Thyroid gland (tissue), 4 donors: ENCODE measurements around the gene GAPVD1. TPM values are rescaled to one million over a fixed set of nuclear protein-coding genes. Genes with fewer than 3 reads are reported as not detected.
A peak's percentile ranks its signal among the peaks of the same experiment; 100 is the strongest.
"Not testable (repeated sequence)": the region's sequence is repeated elsewhere in the genome, so short reads cannot be mapped to it uniquely, and the experiment has no call there.

Source experiments
- DNase-seq, 2 donors: peaks; one replicate each; pipeline ENCODE4 v3.0.0-alpha.2; 2019
- H3K27ac ChIP-seq, 3 donors: fragments of 200-600 bp; sonication (generic); 1 replicate in 2 of 3; 2 replicates in 1 of 3; pipeline ENCODE4 v1.5.1; 2016 to 2019; ENCODE audit warnings: mild to moderate bottlenecking in 1 of 3, moderate library complexity in 1 of 3
- H3K27me3 ChIP-seq: fragments of 200-600 bp; sonication (generic); one replicate; pipeline ENCODE4 v1.5.1; 2019
- H3K36me3 ChIP-seq, 2 donors: fragments of 200-600 bp; sonication (generic); one replicate each; pipeline ENCODE4 v1.5.1; 2016 to 2019
- H3K4me1 ChIP-seq, 2 donors: fragments of 200-600 bp; sonication (generic); one replicate each; pipeline ENCODE4 v1.5.1; 2017 to 2019
- H3K4me3 ChIP-seq, 3 donors: fragments of 200-600 bp; sonication (generic); replicated peaks in 1 of 3; 1 replicate in 2 of 3; 2 replicates in 1 of 3; pipeline ENCODE4 v1.5.1; 2016; ENCODE audit warnings: mild to moderate bottlenecking in 1 of 3
- H3K9me3 ChIP-seq: fragments of 200-600 bp; sonication (generic); one replicate; pipeline ENCODE4 v1.5.1; 2017
- POLR2A ChIP-seq, 2 donors: fragments of 450-650 bp; IDR thresholded peaks; one replicate each; pipeline ENCODE4 v1.6.1; 2017; ENCODE audit warnings: antibody characterized with exemption in 2 of 2, mild to moderate bottlenecking in 2 of 2, moderate library complexity in 1 of 2
- WGBS, 2 donors: methylation state at CpG; one replicate each; pipeline ENCODE4 v1.1.5; 2017; 5-methylcytosine and 5-hydroxymethylcytosine counted together
- intact Hi-C: fragments of 100-400 bp; cut with DNase I; formaldehyde crosslinking; loops from one replicate; pipeline ENCODE4 v1.15.1; 2023
- total RNA-seq, 4 donors: library from RNA; depleted of rRNA; stranded (reverse); fragments of >200 nt; gene quantifications; one replicate each; pipeline ENCODE4 v1.2.3, GENCODE V29; 2016
- TF ChIP-seq, protein P1 (sequence below), 6 experiments: fragments of 200-600 bp in 3 of 6; fragments of 450-650 bp in 3 of 6; sonication (generic) in 3 of 6; IDR thresholded peaks; one replicate each; pipeline ENCODE4 v1.5.1; 2016 to 2019; ENCODE audit warnings: antibody characterized with exemption in 6 of 6, mild to moderate bottlenecking in 2 of 6, inconsistent platforms in 1 of 6, moderate library complexity in 1 of 6

Gene GAPVD1
- total RNA-seq, 4 donors from 2014 or later = 92.6 to 140 (median 104) TPM

- TF ChIP-seq POLR2A (IDR thresholded peaks at IDR 0.05) = no peak
- TF ChIP-seq, protein P1, sequence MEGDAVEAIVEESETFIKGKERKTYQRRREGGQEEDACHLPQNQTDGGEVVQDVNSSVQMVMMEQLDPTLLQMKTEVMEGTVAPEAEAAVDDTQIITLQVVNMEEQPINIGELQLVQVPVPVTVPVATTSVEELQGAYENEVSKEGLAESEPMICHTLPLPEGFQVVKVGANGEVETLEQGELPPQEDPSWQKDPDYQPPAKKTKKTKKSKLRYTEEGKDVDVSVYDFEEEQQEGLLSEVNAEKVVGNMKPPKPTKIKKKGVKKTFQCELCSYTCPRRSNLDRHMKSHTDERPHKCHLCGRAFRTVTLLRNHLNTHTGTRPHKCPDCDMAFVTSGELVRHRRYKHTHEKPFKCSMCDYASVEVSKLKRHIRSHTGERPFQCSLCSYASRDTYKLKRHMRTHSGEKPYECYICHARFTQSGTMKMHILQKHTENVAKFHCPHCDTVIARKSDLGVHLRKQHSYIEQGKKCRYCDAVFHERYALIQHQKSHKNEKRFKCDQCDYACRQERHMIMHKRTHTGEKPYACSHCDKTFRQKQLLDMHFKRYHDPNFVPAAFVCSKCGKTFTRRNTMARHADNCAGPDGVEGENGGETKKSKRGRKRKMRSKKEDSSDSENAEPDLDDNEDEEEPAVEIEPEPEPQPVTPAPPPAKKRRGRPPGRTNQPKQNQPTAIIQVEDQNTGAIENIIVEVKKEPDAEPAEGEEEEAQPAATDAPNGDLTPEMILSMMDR (IDR thresholded peaks at IDR 0.05) = no peak
- WGBS, 2 donors = 92 to 96% methylated on average over 6 of the region's 6 CpGs
- no peak overlapping the region for H3K4me3 ChIP-seq
- H3K4me1 ChIP-seq = no peaks in the 10 kb centered on the region
- no peak for DNase-seq
- H3K27ac ChIP-seq = no peak overlapping the region
- no peaks in the 10 kb centered on the region for H3K36me3 ChIP-seq
- intact Hi-C loops = no loop called here
- H3K9me3 ChIP-seq = no peaks in the 10 kb centered on the region
- H3K27me3 ChIP-seq = no peaks in the 10 kb centered on the region
Measured at GRCh38 chr9:125227761-125228160, 33.9 kb upstream of the GAPVD1 start.

- TF ChIP-seq, protein P1 (IDR thresholded peaks at IDR 0.05) = no peak
- no peak for TF ChIP-seq POLR2A (IDR thresholded peaks at IDR 0.05)
- Histone ChIP-seq H3K4me3 (no peak overlapping the region), H3K4me1 (peaks cover 30 to 41% of the 10 kb centered on the region in 2 donors), H3K27ac (no peak overlapping the region), H3K27me3 (no peaks in the 10 kb centered on the region), H3K36me3 (peaks cover 31 to 38% of the 10 kb centered on the region in 2 donors), H3K9me3 (no peaks in the 10 kb centered on the region)
- intact Hi-C loops = no loop called here
- WGBS, 2 donors = 72 to 74% methylated on average over 3 of the region's 3 CpGs
- no peak for DNase-seq
Measured at GRCh38 chr9:125233678-125234077, 27.9 kb upstream of the GAPVD1 start.

- H3K36me3 ChIP-seq = peaks cover 35 to 42% of the 10 kb centered on the region in 2 donors
- H3K27ac ChIP-seq = not testable (repeated sequence)
Measured at GRCh38 chr9:125234099-125234498, 27.5 kb upstream of the GAPVD1 start.

DNA sequence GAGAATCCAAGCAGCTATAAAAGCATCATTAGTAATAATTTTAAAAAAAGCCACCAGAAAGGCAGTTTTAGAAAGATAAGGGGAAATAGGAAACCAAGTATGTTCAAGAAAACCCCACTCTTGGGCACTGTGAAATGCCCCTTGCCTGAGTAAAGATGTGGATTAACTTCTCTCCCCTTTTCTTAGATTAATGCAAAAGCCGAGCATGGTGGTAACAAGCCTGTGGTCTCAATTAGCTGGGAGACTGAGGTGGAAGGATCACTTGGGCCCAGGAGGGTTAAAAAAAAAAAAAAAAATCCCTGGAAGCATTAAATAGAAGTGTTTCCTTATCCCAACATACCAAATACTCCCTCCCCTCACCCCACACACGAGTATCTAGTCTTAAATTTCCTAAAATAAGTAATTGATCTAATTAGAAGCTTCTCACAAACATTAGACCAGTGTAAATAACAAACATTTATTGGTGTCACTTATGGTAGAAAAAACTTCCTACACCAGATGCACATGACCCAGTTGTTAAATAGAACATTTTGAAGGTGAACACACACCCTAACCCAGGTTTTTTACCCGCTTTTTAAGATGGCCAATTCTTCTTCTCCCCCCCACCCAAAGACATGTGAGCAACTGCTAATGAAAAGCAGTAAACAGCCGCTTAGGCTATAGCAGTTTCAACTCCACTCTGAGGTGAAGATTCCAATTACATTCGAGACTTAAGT lies 25.7 kb upstream of the GAPVD1 start:
- H3K36me3 ChIP-seq = peaks cover 42 to 51% of the 10 kb centered on the region in 2 donors
- intact Hi-C loops = no loop called here
- H3K27me3 ChIP-seq = no peaks in the 10 kb centered on the region

More at GRCh38 chr9:125234099-125234498, 27.5 kb upstream of the GAPVD1 start:
- 92 to 93% methylated on average over 8 of the region's 8 CpGs for WGBS, 2 donors
- DNase-seq, H3K4me3 ChIP-seq, intact Hi-C loops, H3K9me3 ChIP-seq, H3K27me3 ChIP-seq: not testable (repeated sequence)
- peaks cover 30 to 45% of the 10 kb centered on the region in 2 donors for H3K4me1 ChIP-seq

GRCh38 chr9:125236520-125237159 lies 25.0 kb upstream of the GAPVD1 start:
- peak overlapping the region in 1 of 3 donors; percentile 2 for H3K4me3 ChIP-seq
- DNase-seq, H3K27me3 ChIP-seq, H3K9me3 ChIP-seq, intact Hi-C loops: not testable (repeated sequence)
- H3K36me3 ChIP-seq = peaks cover 42 to 51% of the 10 kb centered on the region in 2 donors
- peaks cover 34 to 50% of the 10 kb centered on the region in 2 donors for H3K4me1 ChIP-seq
- 58 to 71% methylated on average over 5 of the region's 5 CpGs for WGBS, 2 donors
- peak overlapping the region in 1 of 3 donors; percentile 29 for H3K27ac ChIP-seq

More for the DNA sequence above, 25.7 kb upstream of the GAPVD1 start:
- WGBS, 2 donors = 50 to 52% methylated on average over 5 of the region's 5 CpGs
- Histone ChIP-seq H3K4me1 (peaks cover 34 to 50% of the 10 kb centered on the region in 2 donors), H3K4me3 (peak overlapping the region in 1 of 3 donors; percentile 2), H3K27ac (peak overlapping the region in 1 of 3 donors; percentile 29), H3K9me3 (no peaks in the 10 kb centered on the region)
- no peak for DNase-seq
- TF ChIP-seq, protein P1 (IDR thresholded peaks at IDR 0.05) = no peak
- no peak for TF ChIP-seq POLR2A (IDR thresholded peaks at IDR 0.05)
